HG03442 (cell line): ENCODE data around the gene ANKRD39.
"Not testable (repeated sequence)": the region's sequence is repeated elsewhere in the genome, so short reads cannot be mapped to it uniquely, and the experiment has no call there.

Experiments used
- ATAC-seq: cut with Tn5 transposase; IDR thresholded peaks from one replicate; pipeline ENCODE4 v1.9.1; 2021; ENCODE audit warnings: mild to moderate bottlenecking, moderate library complexity; ENCODE audit not compliant: unreplicated experiment

The ANKRD39 gene

GRCh38 chr2:96810783-96811192, 47.0 kb downstream of the ANKRD39 start:
- no peak for ATAC-seq

GRCh38 chr2:96809951-96810782, 47.6 kb downstream of the ANKRD39 start:
- ATAC-seq, result no peak

- no peak for ATAC-seq
Observed at GRCh38 chr2:96809216-96809882, 48.5 kb downstream of the ANKRD39 start.

DNA sequence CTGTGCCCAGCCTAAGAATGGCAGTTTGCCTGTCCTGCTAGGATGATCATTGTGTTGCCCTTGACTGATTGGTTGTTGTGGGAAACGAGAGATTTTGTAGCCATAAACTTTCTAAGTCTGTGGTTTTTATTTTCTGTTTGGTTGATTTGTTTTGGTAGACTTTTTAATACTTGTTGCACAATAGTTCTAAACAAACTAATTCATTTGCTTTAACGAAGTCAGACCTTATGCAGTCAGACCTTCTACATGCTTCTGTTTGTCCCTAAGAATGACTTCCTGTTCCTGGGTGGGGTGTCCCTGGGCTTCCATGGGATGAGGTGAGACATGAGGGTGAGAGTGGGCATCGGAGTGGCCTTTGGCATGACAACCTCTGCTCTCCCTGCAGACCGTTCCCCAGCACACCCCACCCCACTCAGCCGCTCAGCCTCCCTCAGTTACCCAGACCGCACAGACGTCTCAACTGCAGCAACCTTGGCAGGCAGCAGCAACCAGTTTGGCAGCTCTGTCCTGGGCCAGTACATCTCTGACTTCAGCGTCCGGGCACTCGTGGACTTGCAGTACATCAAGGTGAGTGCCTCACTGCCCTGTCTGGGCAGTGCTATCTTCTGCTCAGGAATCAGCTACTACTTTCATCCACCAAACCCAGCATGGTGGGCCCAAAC, 49.5 kb downstream of the ANKRD39 start:
- no peak for ATAC-seq

DNA sequence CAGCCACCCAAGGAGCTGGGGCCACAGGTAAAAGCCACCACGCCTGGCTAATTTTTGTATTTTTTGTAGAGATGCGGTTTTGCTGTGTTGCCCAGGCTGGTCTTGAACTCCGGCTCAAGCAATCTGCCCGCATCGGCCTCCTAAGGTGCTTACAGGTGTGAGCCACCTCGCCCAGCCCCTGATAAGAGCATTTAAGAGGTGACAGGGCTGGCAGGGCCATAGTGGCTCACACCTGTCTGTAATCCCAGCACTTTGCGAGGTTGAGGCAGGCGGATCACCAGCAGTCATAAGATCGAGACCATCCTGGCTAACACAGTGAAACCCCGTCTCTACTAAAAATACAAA, 50.7 kb downstream of the ANKRD39 start:
- ATAC-seq, result no peak

DNA sequence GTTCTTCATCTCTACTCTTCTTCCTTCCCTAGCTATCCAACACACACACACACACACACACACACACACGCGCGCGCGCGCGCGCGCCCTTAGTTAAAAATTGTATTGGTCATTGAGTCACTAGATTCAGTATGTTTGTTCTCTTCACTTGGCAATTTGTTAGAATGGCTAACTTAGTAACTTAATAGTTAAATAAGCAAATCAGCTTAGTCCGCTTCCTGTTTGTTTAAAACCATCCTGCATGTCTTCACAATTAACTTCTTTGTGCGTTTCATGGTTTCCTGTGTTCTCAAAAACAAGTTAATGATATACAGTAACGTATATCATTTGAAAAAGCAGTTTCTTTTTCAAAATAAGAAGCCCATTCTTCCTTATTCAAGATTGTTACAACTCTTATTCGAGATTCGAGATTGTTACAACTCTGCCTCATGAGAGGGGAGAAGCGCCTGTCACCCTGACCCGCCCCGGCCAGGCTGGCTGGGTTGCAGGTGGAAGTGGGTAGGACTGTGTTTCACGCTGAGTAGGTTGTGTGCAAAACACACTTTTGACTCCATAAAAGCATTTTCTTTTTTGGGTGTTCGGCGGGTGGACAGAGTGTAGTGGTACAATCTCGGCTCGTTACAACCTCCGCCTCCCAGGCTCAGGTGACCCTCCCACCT, 51.2 kb downstream of the ANKRD39 start:
- no peak for ATAC-seq

- not testable (repeated sequence) for ATAC-seq
Observed at GRCh38 chr2:96805946-96806345, 51.9 kb downstream of the ANKRD39 start.

DNA sequence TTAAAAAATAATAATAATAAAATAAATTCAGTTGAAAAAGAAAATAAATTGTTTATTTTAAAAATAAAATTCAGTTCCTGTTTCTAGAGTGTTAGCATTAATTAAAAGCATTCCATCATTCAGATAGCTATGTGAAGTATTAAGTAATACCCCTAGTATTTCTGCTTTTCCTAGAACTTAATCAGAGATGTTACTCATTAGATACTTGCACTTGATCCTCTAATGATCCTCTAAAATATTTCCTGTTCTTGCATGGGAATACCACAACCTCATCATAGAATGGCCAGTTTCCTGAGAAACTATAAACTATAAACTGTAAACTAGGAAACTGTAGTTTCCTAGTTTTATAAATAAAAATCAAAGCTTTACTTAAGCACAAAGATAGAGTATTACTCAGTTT, 52.8 kb downstream of the ANKRD39 start:
- ATAC-seq, result no peak

DNA sequence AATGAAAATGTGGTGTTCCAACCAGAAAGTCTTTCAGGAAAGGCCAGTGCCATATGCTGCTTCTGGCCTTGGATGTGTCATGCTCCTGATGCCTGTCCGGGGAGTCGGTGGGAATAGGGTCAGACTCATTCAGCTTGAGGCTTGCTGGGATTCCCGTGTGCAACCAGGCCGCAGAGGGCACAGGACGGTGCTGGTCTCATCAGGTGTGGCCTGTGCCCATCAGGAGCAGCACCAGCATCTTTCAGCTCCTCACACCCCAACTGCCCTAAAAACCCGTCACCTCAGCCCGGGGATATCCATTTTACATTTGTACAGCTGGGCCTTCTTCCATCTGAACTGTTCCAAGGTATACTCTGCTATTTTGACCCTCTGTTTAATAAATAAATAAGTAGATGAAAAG, 55.1 kb downstream of the ANKRD39 start:
- ATAC-seq, result no peak

GRCh38 chr2:96801786-96802595, 55.8 kb downstream of the ANKRD39 start:
- ATAC-seq, result no peak

GRCh38 chr2:96801005-96801785, 56.6 kb downstream of the ANKRD39 start:
- peak; percentile 66 for ATAC-seq

- ATAC-seq, result peak; percentile 21
Observed at GRCh38 chr2:96800061-96801004, 57.5 kb downstream of the ANKRD39 start.

GRCh38 chr2:96799623-96799935, 58.2 kb downstream of the ANKRD39 start:
- ATAC-seq, result no peak

GRCh38 chr2:96798733-96799622, 58.8 kb downstream of the ANKRD39 start:
- no peak for ATAC-seq
